Measurements from ENCODE around the gene DNER.
"Not testable (repeated sequence)": the region's sequence is repeated elsewhere in the genome, so short reads cannot be mapped to it uniquely, and the experiment has no call there.

DNA sequence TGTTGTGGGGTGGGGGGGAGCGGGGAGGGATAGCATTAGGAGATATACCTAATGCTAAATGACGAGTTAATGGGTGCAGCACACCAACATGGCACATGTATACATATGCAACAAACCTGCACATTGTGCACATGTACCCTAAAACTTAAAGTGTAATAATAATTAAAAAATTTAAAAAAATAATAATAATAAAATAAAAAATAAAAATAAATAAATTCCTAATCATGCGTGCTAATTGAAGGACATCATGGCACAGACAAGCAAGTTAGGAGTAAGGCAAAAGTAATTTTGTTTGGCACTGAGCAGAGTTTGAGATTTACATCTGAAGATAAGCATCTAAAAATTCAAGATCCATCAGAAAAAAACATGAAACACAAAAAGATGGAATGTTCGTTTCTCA is 100.3 kb downstream of the DNER start:
- TF ChIP-seq, protein P1, sequence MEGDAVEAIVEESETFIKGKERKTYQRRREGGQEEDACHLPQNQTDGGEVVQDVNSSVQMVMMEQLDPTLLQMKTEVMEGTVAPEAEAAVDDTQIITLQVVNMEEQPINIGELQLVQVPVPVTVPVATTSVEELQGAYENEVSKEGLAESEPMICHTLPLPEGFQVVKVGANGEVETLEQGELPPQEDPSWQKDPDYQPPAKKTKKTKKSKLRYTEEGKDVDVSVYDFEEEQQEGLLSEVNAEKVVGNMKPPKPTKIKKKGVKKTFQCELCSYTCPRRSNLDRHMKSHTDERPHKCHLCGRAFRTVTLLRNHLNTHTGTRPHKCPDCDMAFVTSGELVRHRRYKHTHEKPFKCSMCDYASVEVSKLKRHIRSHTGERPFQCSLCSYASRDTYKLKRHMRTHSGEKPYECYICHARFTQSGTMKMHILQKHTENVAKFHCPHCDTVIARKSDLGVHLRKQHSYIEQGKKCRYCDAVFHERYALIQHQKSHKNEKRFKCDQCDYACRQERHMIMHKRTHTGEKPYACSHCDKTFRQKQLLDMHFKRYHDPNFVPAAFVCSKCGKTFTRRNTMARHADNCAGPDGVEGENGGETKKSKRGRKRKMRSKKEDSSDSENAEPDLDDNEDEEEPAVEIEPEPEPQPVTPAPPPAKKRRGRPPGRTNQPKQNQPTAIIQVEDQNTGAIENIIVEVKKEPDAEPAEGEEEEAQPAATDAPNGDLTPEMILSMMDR (IDR thresholded peaks at IDR 0.05), result not testable (repeated sequence)
- not testable (repeated sequence) for TF ChIP-seq POLR2A, POLR2AphosphoS5, EP300 (IDR thresholded peaks at IDR 0.05)
